ENCODE measurements around the gene GSTA4. TPM values are rescaled to one million over a fixed set of nuclear protein-coding genes. Genes with fewer than 3 reads are reported as not detected.

Gene GSTA4
- total and polyA plus RNA-seq, 2 of the 13 experiments (the other 11 are each of a cell fraction or from before 2014, with no cell fraction given) = 34.1 to 53.6 TPM

GRCh38 chr6:53026526-53026925, 31.4 kb upstream of the GSTA4 start:
- CTCF ChIA-PET (ENCODE audit: low intra/inter-chr PET ratio, low total read pairs) = no interaction called here

More at GRCh38 chr6:53026526-53026925, 31.4 kb upstream of the GSTA4 start:
- no peaks in the 10 kb centered on the region for H4K20me1 ChIP-seq (ENCODE audit: insufficient read depth, low read length)
- H3K36me3 ChIP-seq (replicated peaks in 1 of 2; ENCODE audit: control insufficient read depth in 1 of 2, insufficient read depth in 2 of 2, low read length in 2 of 2) = peaks cover 14 to 45% of the 10 kb centered on the region in 2 experiments
- ATAC-seq (no peak), FAIRE-seq (no peak), DNase-seq (ENCODE audit: low spot score) (no peak)
- H3K4me1 ChIP-seq (ENCODE audit: insufficient read depth, low read length) = no peaks in the 10 kb centered on the region
- no peaks in the 10 kb centered on the region for H3K27me3 ChIP-seq (ENCODE audit: control insufficient read depth in 1 of 2, insufficient read depth in 2 of 2, low read length in 2 of 2)
- H3K9ac ChIP-seq (ENCODE audit: insufficient read depth, low read depth, low read length) = no peak overlapping the region
- POLR2A ChIA-PET = no interaction called here
- H3K9me3 ChIP-seq (ENCODE audit: low read length) = no peaks in the 10 kb centered on the region
- intact Hi-C loops (cut with micrococcal nuclease; ENCODE audit: unreplicated experiment) = loop anchor here (2.0 kb wide), 1 partner anchor 30 kb away; no protein-coding TSS in a partner anchor
- 91% methylated on average over 3 of the region's 3 CpGs for WGBS (ENCODE audit: low lambda C conversion rate)
- no peak overlapping the region for H3K4me3 ChIP-seq (replicated peaks in 1 of 3; ENCODE audit: insufficient read depth in 1 of 3, low read depth in 2 of 3, low read length in 3 of 3)
- H3K27ac ChIP-seq (ENCODE audit: extremely low read length, insufficient read depth, low read length) = no peak overlapping the region
- H2AFZ ChIP-seq (ENCODE audit: low read length) = no peak overlapping the region
- BruUV-seq (replicated peaks) = no TSS peak
- in situ Hi-C loops (cut with HindIII; ENCODE audit: extremely low pct_ligation_motif_present, low pct_unique_long_range_greater_than_20kb) = no loop called here
- H3K79me2 ChIP-seq (ENCODE audit: insufficient read depth, low read length) = no peaks in the 10 kb centered on the region
- H3K4me2 ChIP-seq (ENCODE audit: low read depth, low read length) = no peak overlapping the region
- TF ChIP-seq REPIN1 (CRISPR knock-in tag; IDR thresholded peaks at IDR 0.05; ENCODE audit: borderline replicate concordance, low read depth) (no peak), BCLAF1 (IDR thresholded peaks at IDR 0.05) (no peak), RARA (CRISPR knock-in tag; IDR thresholded peaks at IDR 0.05) (no peak), ZNF770 (CRISPR knock-in tag; IDR thresholded peaks at IDR 0.05) (no peak), PITX1 (CRISPR knock-in tag; IDR thresholded peaks at IDR 0.05) (no peak), ZNF451 (CRISPR knock-in tag; IDR thresholded peaks at IDR 0.05) (no peak), ZFX (CRISPR knock-in tag; IDR thresholded peaks at IDR 0.05; ENCODE audit: low read depth) (no peak)
